HAP-1 (cell line): ENCODE results near the gene IFNL3.
A peak's percentile ranks its signal among the peaks of the same experiment; 100 is the strongest.
"Not testable (repeated sequence)": the region's sequence is repeated elsewhere in the genome, so short reads cannot be mapped to it uniquely, and the experiment has no call there.

ENCODE experiments used
- DNase-seq, 2 experiments: peaks; one replicate each; pipeline ENCODE4 v3.0.0-alpha.2; 2016 to 2020; ENCODE audit warnings: low spot score in 2 of 2
- H3K27me3 ChIP-seq: fragments of 250-450 bp; sonication (Bioruptor Pico); 2 replicates; pipeline ENCODE4 v1.5.1; 2020; ENCODE audit warnings: low read depth, mild to moderate bottlenecking, moderate library complexity
- H3K36me3 ChIP-seq: fragments of 250-450 bp; sonication (Bioruptor Pico); replicated peaks from 2 replicates; pipeline ENCODE4 v1.5.1; 2020; ENCODE audit warnings: mild to moderate bottlenecking
- H3K4me1 ChIP-seq: fragments of 250-450 bp; sonication (Bioruptor Pico); 2 replicates; pipeline ENCODE4 v1.5.1; 2020; ENCODE audit warnings: mild to moderate bottlenecking
- H3K4me3 ChIP-seq: fragments of 250-450 bp; sonication (Bioruptor Pico); 2 replicates; pipeline ENCODE4 v1.5.1; 2020; ENCODE audit warnings: mild to moderate bottlenecking, moderate library complexity
- H3K9me3 ChIP-seq: fragments of 250-450 bp; sonication (Bioruptor Pico); 2 replicates; pipeline ENCODE4 v1.5.1; 2020; ENCODE audit warnings: mild to moderate bottlenecking, moderate library complexity
- in situ Hi-C: fragments of 300-500 bp; cut with MboI; formaldehyde crosslinking; loops from 3 replicates; pipeline ENCODE4 v1.14.3; 2020; ENCODE audit warnings: low sequenced_read_pairs, inconsistent platforms, mixed read lengths

IFNL3 gene

GRCh38 chr19:39246951-39247669 lies 2.3 kb upstream of the IFNL3 start:
- H3K4me3 ChIP-seq, result no peak overlapping the region
- H3K36me3 ChIP-seq, result no peaks in the 10 kb centered on the region
- DNase-seq, result peak in 1 of 2 experiments; percentile 42
- in situ Hi-C loops, result no loop called here
- H3K4me1 ChIP-seq, result no peaks in the 10 kb centered on the region
- H3K9me3 ChIP-seq, result no peaks in the 10 kb centered on the region
- H3K27me3 ChIP-seq, result no peaks in the 10 kb centered on the region

- H3K27me3 ChIP-seq, H3K4me1 ChIP-seq, in situ Hi-C loops, DNase-seq, H3K9me3 ChIP-seq, H3K36me3 ChIP-seq, H3K4me3 ChIP-seq: not testable (repeated sequence)
Measured at GRCh38 chr19:39245166-39245565, 360 bp upstream of the IFNL3 start.

- DNase-seq, in situ Hi-C loops, H3K9me3 ChIP-seq, H3K36me3 ChIP-seq, H3K4me1 ChIP-seq, H3K4me3 ChIP-seq, H3K27me3 ChIP-seq: not testable (repeated sequence)
Measured at GRCh38 chr19:39243741-39244140, 1.1 kb downstream of the IFNL3 start.

- no peaks in the 10 kb centered on the region for H3K9me3 ChIP-seq
- H3K4me1 ChIP-seq, result no peaks in the 10 kb centered on the region
- H3K36me3 ChIP-seq, result no peaks in the 10 kb centered on the region
- no peak overlapping the region for H3K4me3 ChIP-seq
- DNase-seq, result no peak
- in situ Hi-C loops, result no loop called here
- no peaks in the 10 kb centered on the region for H3K27me3 ChIP-seq
Measured at GRCh38 chr19:39240421-39240820, 4.4 kb downstream of the IFNL3 start.

DNA sequence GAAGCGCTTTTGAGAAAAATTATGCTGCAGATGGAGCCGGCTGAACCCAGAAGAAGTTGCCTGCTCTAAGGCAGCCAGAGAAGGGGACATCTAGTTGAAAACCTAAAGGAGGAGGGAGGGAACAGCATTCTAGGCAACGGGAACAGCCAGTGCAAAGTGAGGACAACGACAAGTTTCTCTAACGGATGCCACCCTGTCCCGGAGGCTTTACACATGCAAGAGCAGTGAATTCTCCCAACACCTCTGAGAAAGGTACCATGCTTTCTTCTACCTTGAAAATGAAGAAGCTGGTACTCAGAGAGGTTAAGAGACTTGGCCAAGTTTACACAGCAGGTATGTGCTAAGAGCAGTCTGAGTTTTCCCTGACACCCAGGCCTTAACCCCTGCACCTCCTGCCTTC lies 5.9 kb downstream of the IFNL3 start:
- Histone ChIP-seq H3K36me3 (no peaks in the 10 kb centered on the region), H3K4me1 (no peaks in the 10 kb centered on the region), H3K9me3 (no peaks in the 10 kb centered on the region), H3K4me3 (no peak overlapping the region), H3K27me3 (no peaks in the 10 kb centered on the region)
- DNase-seq, result no peak
- in situ Hi-C loops, result no loop called here

- Histone ChIP-seq H3K36me3 (no peaks in the 10 kb centered on the region), H3K4me1 (no peaks in the 10 kb centered on the region), H3K4me3 (no peak overlapping the region), H3K27me3 (no peaks in the 10 kb centered on the region), H3K9me3 (no peaks in the 10 kb centered on the region)
- in situ Hi-C loops, result no loop called here
- no peak for DNase-seq
Measured at GRCh38 chr19:39238209-39238608, 6.6 kb downstream of the IFNL3 start.

- H3K9me3 ChIP-seq, result no peaks in the 10 kb centered on the region
- H3K4me3 ChIP-seq, result no peak overlapping the region
- no peaks in the 10 kb centered on the region for H3K4me1 ChIP-seq
- no peaks in the 10 kb centered on the region for H3K27me3 ChIP-seq
- peak; percentile 5 to 75 for DNase-seq
- no peaks in the 10 kb centered on the region for H3K36me3 ChIP-seq
- in situ Hi-C loops, result no loop called here
Measured at GRCh38 chr19:39237200-39238184, 7.3 kb downstream of the IFNL3 start.

DNA sequence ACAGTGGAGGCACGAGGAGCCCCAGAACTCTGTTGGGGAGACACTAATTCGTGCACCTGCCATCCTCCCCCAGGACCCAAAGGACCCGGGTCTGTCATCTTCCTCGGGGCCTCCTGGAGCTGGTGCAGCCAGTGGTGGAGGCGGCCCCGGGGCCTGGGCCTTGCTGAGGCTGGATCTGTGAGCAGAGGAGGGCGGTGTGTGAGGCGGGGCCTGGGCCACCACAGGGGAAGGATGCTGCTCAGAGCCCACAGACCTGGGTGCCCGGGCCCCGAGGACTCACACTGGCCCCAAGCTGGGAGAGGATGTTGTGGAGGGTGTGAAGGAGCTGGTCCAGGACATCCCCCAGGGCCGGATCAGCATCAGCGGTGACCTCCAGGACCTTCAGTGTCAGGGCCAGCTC lies 8.3 kb downstream of the IFNL3 start:
- in situ Hi-C loops, result no loop called here
- Histone ChIP-seq H3K27me3 (no peaks in the 10 kb centered on the region), H3K9me3 (no peaks in the 10 kb centered on the region), H3K36me3 (no peaks in the 10 kb centered on the region), H3K4me1 (no peaks in the 10 kb centered on the region), H3K4me3 (no peak overlapping the region)
- DNase-seq, result no peak

GRCh38 chr19:39232708-39233107 lies 12.1 kb downstream of the IFNL3 start:
- H3K4me1 ChIP-seq, result no peaks in the 10 kb centered on the region
- DNase-seq, result no peak
- in situ Hi-C loops, result no loop called here
- no peaks in the 10 kb centered on the region for H3K9me3 ChIP-seq
- no peaks in the 10 kb centered on the region for H3K27me3 ChIP-seq
- H3K36me3 ChIP-seq, result no peaks in the 10 kb centered on the region
- H3K4me3 ChIP-seq, result no peak overlapping the region

DNA sequence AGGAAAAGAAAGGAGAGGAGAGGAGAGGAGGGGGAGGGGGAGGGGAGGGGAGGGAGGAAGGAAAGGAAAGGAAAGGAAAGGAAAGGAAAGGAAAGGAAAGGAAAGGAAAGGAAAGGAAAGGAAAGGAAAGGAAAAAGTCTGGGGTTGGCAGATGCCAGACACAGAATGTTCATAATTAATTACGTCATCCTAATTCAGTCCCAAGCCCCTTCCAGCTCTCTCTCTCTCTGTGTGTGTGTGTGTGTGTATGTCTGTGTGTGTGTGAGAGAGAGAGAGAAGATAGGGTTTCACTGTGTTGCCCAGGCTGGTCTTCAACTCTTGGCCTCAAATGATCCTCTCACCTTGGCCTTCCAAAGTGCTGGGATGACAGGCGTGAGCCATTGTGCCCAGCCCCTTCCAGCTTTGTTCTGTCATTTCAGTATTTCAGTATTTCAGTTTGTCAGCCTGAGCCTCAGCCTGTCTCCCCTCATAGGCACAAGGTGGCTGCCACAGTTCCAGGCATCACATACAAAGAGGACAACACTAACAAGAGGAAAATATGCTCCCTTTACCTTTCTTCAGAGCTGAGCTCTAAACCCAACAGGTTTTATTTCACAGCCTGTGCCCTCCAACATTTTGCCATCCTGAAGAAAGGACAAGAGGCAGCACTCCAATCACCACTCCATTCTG lies 14.6 kb downstream of the IFNL3 start:
- Histone ChIP-seq H3K36me3 (no peaks in the 10 kb centered on the region), H3K4me1 (no peaks in the 10 kb centered on the region), H3K9me3 (no peaks in the 10 kb centered on the region), H3K4me3 (no peak overlapping the region), H3K27me3 (peaks cover 2% of the 10 kb centered on the region; the same call in 1 of the 2 replicates)
- no peak for DNase-seq
- in situ Hi-C loops, result no loop called here

DNA sequence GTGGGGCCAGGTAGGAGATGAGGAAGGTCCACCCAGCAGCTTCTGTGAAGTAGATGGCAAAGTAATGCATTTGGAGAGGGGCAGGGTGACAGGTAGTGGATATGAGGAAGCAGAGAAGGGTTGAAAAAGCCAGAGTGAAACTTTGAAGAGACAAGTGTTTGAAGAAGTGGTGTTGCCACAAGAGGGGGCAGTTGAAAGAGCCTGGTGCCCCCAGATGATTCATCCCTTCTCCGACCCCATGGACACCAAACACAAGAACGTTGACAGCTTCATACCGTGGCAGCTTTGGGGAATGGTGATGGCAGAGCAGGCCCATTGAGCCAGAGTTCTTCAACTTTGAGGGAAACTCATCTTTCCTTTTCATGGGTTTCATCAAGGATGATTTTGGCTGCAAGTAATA lies 19.9 kb downstream of the IFNL3 start:
- Histone ChIP-seq H3K4me1 (no peaks in the 10 kb centered on the region), H3K4me3 (no peak overlapping the region), H3K27me3 (peaks cover 7% of the 10 kb centered on the region), H3K36me3 (no peaks in the 10 kb centered on the region), H3K9me3 (no peaks in the 10 kb centered on the region)
- in situ Hi-C loops, result no loop called here
- DNase-seq, result no peak

- DNase-seq, result peak; percentile 11 to 69
- no peaks in the 10 kb centered on the region for H3K9me3 ChIP-seq
- H3K27me3 ChIP-seq, result peaks cover 7% of the 10 kb centered on the region
- in situ Hi-C loops, result no loop called here
- H3K4me1 ChIP-seq, result no peaks in the 10 kb centered on the region
- no peaks in the 10 kb centered on the region for H3K36me3 ChIP-seq
- no peak overlapping the region for H3K4me3 ChIP-seq
Measured at GRCh38 chr19:39223703-39224279, 21.0 kb downstream of the IFNL3 start.

DNA sequence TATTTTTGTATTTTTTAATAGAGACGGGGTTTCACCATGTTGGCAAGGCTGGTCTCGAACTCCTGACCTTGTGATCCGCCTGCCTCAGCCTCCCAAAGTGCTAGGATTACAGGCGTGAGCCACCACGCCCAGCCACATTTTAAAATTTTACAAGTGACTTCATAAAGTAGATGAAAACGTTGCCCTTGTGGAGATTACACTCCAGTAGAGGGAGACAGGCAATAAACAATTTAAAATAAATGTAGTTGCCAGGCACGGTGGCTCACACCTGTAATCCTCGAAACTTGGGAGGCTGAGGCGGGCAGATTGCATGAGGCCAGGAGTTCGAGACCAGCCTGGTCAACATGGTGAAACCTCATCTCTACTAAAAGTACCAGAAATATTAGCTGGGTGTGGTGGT lies 25.7 kb downstream of the IFNL3 start:
- H3K4me1 ChIP-seq, H3K27me3 ChIP-seq, H3K9me3 ChIP-seq, H3K36me3 ChIP-seq, in situ Hi-C loops, H3K4me3 ChIP-seq, DNase-seq: not testable (repeated sequence)
